Immature natural killer cell (primary cell): Measurements from ENCODE around the gene CCDC159. TPM values are rescaled to one million over a fixed set of nuclear protein-coding genes. Genes with fewer than 3 reads are reported as not detected.

ENCODE experiments used
- DNase-seq, 3 donors: peaks; one replicate each; pipeline ENCODE4 v3.0.0; 2022; ENCODE audit warnings: mixed read lengths in 1 of 3
- H3K27ac Mint-ChIP-seq, 6 donors: one replicate each; pipeline ENCODE4 v1.8.0; 2020; ENCODE audit warnings: mixed read lengths in 6 of 6, mild to moderate bottlenecking in 5 of 6, inconsistent platforms in 4 of 6, moderate library complexity in 3 of 6
- H3K27me3 Mint-ChIP-seq, 3 donors: one replicate each; pipeline ENCODE4 v1.8.0; 2020 to 2021; ENCODE audit warnings: low read depth in 3 of 3, mild to moderate bottlenecking in 3 of 3, mixed read lengths in 3 of 3, moderate library complexity in 3 of 3, inconsistent platforms in 1 of 3
- H3K36me3 Mint-ChIP-seq, 3 donors: one replicate each; pipeline ENCODE4 v1.8.0; 2020; ENCODE audit warnings: mixed read lengths in 3 of 3, inconsistent platforms in 2 of 3, mild to moderate bottlenecking in 2 of 3
- H3K4me1 Mint-ChIP-seq, 2 donors: one replicate each; pipeline ENCODE4 v1.8.0; 2020; ENCODE audit warnings: inconsistent platforms in 2 of 2, mild to moderate bottlenecking in 2 of 2, mixed read lengths in 2 of 2, moderate library complexity in 1 of 2
- H3K4me3 Mint-ChIP-seq, 5 donors: one replicate each; pipeline ENCODE4 v1.8.0; 2020; ENCODE audit warnings: mild to moderate bottlenecking in 5 of 5, mixed read lengths in 5 of 5, inconsistent platforms in 3 of 5, moderate library complexity in 3 of 5
- H3K9me3 Mint-ChIP-seq, 6 donors: one replicate each; pipeline ENCODE4 v1.8.0; 2020; ENCODE audit warnings: mild to moderate bottlenecking in 6 of 6, mixed read lengths in 6 of 6, inconsistent platforms in 4 of 6, moderate library complexity in 3 of 6
- polyA plus RNA-seq, 3 donors: library from polyadenylated mRNA; unstranded; fragments of 300-500 nt; fragmentation: Illumina TruSeq; gene quantifications; one replicate each; pipeline ENCODE4 v1.2.3, GENCODE V29; 2021

Gene CCDC159
- polyA plus RNA-seq, 3 donors from 2014 or later: 26.5 to 32.4 (median 28.8) TPM

DNA sequence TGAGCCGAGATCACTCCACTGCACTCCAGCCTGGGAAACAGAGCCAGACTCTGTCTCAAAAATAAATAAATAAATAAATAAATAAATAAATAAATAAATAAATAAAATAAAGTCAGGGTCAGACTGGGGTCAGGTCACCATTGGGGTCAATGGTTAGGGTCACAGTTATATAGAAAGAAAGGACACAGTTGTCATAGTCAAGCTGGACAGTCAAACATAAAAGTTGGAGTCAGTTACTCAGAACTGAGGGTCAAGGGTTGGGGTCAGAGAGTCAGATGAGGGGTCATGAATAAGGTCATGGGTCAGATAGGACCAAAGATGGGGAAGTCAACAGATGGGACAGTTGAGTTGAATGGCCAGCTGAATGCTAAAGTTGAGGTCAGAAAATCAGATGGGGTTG lies 54.5 kb downstream of the CCDC159 start:
- Mint-ChIP-seq H3K36me3 (no peaks in the 10 kb centered on the region), H3K4me3 (no peak overlapping the region), H3K9me3 (peaks cover 0 to 2% (median 0%) of the 10 kb centered on the region in 6 donors), H3K4me1 (no peaks in the 10 kb centered on the region), H3K27me3 (peaks cover 0 to 2% (median 0%) of the 10 kb centered on the region in 3 donors), H3K27ac (no peak overlapping the region)
- DNase-seq: no peak

DNA sequence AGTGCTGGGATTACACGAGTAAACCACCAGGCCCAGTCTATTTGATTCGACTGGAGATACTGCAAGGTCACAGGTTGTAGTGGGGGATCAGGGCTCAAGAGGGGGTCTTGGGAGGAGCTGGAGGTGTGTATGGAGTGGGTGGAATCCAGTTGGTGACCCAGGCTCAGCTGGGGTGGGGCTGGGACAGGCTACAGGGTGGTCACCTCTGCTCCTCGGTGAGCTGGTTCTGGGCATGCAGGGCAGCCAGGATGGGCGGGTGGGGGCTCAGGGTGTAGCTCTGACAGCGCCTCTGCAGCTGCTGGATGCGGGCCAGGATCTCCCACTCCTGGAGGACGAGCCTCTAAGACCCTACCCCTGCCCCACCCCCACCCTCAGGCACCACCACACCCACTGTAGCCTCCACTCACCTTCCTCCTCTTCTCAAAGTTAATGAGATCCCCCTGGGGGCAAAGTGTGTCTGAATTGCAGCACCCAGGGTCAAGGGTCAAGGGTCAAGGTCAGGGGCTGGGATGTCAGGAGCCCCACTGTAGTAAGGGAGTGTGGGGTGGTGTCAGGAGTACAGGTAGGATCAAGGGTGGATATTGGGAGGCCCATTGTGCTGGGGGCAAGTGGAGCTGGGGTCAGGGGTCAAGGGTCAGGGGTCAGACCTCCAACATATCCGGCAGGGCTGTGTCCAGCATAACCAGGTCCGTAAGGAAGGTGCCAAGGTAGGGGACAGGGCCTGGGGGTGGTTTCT lies 55.7 kb downstream of the CCDC159 start:
- DNase-seq: no peak
- no peaks in the 10 kb centered on the region for H3K36me3 Mint-ChIP-seq
- peaks cover 0 to 2% (median 0%) of the 10 kb centered on the region in 6 donors for H3K9me3 Mint-ChIP-seq
- no peak overlapping the region for H3K27ac Mint-ChIP-seq
- no peaks in the 10 kb centered on the region for H3K4me1 Mint-ChIP-seq
- no peak overlapping the region for H3K4me3 Mint-ChIP-seq
- H3K27me3 Mint-ChIP-seq: peaks cover 0 to 2% (median 0%) of the 10 kb centered on the region in 3 donors

Other genes starting within 250 kb of the CCDC159 start
- under 1 TPM in 2 of 3 donors, not detected in 1; 0.08 to 0.96 TPM for gene SPC24, start 190.7 kb upstream of the CCDC159 start, polyA plus RNA-seq
- under 1 TPM in 2 of 3 donors, not detected in 1; 0.08 to 0.57 TPM for gene KANK2, start 149.0 kb upstream of the CCDC159 start, polyA plus RNA-seq
- gene ANGPTL8, start 106.9 kb upstream of the CCDC159 start, polyA plus RNA-seq: not detected
- not detected for gene DOCK6, start 84.0 kb upstream of the CCDC159 start, polyA plus RNA-seq
- gene TSPAN16, start 50.4 kb upstream of the CCDC159 start, polyA plus RNA-seq: not detected
- 1 to 10 TPM; 1.6 to 2.9 (median 2.2) TPM for gene RAB3D, start 6.9 kb upstream of the CCDC159 start, polyA plus RNA-seq
- gene TMEM205, start 251 bp upstream of the CCDC159 start, polyA plus RNA-seq: 10 to 100 TPM; 73.3 to 91.2 (median 81.4) TPM
- 1 to 10 TPM; 1.2 to 2.7 (median 1.8) TPM for gene PLPPR2, start 8.9 kb downstream of the CCDC159 start, polyA plus RNA-seq
- 1 to 10 TPM; 7.0 to 8.7 (median 8.3) TPM for gene SWSAP1, start 28.1 kb downstream of the CCDC159 start, polyA plus RNA-seq
- 1 to 10 TPM; 3.6 to 5.8 (median 5.4) TPM for gene EPOR, start 37.8 kb downstream of the CCDC159 start, polyA plus RNA-seq
- gene RGL3, start 72.8 kb downstream of the CCDC159 start, polyA plus RNA-seq: not detected
- not detected for gene ODAD3, start 88.6 kb downstream of the CCDC159 start, polyA plus RNA-seq
- 10 to 100 TPM; 13.7 to 75.6 (median 28.4) TPM for gene PRKCSH, start 89.1 kb downstream of the CCDC159 start, polyA plus RNA-seq
- not detected for gene ELAVL3, start 134.5 kb downstream of the CCDC159 start, polyA plus RNA-seq
- gene ZNF653, start 159.3 kb downstream of the CCDC159 start, polyA plus RNA-seq: 1 to 10 TPM in 2 of 3 donors, under 1 TPM in 1; 0.78 to 3.3 (median 1.1) TPM
- 10 to 100 TPM; 25.6 to 29.4 (median 26.2) TPM for gene ECSIT, start 182.6 kb downstream of the CCDC159 start, polyA plus RNA-seq
- gene CNN1, start 192.3 kb downstream of the CCDC159 start, polyA plus RNA-seq: not detected
- 100 to 1,000 TPM in 1 of 3 donors, 10 to 100 TPM in 2; 88.4 to 102 (median 98.3) TPM for gene ELOF1, start 212.7 kb downstream of the CCDC159 start, polyA plus RNA-seq
- gene ACP5, start 231.1 kb downstream of the CCDC159 start, polyA plus RNA-seq: 10 to 100 TPM; 10.9 to 14.0 (median 13.9) TPM